PC-9 (cell line): ENCODE data around the gene ADGRL3. TPM values are rescaled to one million over a fixed set of nuclear protein-coding genes. Genes with fewer than 3 reads are reported as not detected.

Experiments used
- BruUV-seq: library from RNA; stranded (reverse); fragments of 400-500 nt; replicated peaks from 2 replicates; lab custom pipeline; 2021; lab: Mats Ljungman, UMichigan
- CTCF ChIA-PET: fragments of 300-600 bp; sonication (Branson Sonifier 250); formaldehyde crosslinking; loops from one replicate; lab custom pipeline; 2022; ENCODE audit warnings: antibody characterized with exemption; lab: Charles Lee
- POLR2A ChIA-PET: fragments of 300-600 bp; sonication (Branson Sonifier 250); formaldehyde crosslinking; loops from one replicate; lab custom pipeline; 2022; ENCODE audit warnings: antibody characterized with exemption; ENCODE audit not compliant: unreplicated experiment; lab: Charles Lee
- DNase-seq, 2 experiments: peaks; one replicate each; pipeline versions ENCODE4 v3.0.0 to v3.0.0-alpha.2; 2015 to 2022; ENCODE audit warnings: mixed read lengths in 1 of 2
- H2AFZ ChIP-seq: fragments of 200-600 bp; sonication (generic); 2 replicates; pipeline ENCODE4 v1.8.1; 2017; ENCODE audit warnings: antibody characterized with exemption
- H3F3A ChIP-seq: fragments of 200-600 bp; sonication (generic); 2 replicates; pipeline ENCODE4 v1.8.1; 2017; ENCODE audit warnings: antibody characterized with exemption, mild to moderate bottlenecking, low read depth; ENCODE audit not compliant: insufficient read depth
- H3K27ac ChIP-seq: fragments of 200-600 bp; sonication (generic); 2 replicates; pipeline ENCODE4 v1.6.1; 2016; ENCODE audit warnings: mixed run types
- H3K27me3 ChIP-seq: fragments of 200-600 bp; sonication (generic); 2 replicates; pipeline ENCODE4 v1.6.1; 2016; ENCODE audit warnings: low read depth, mixed run types; ENCODE audit not compliant: insufficient read depth
- H3K36me3 ChIP-seq: fragments of 200-600 bp; sonication (generic); 2 replicates; pipeline ENCODE4 v1.6.1; 2016; ENCODE audit warnings: low read depth, mixed run types
- H3K4me1 ChIP-seq: fragments of 200-600 bp; sonication (generic); replicated peaks from 2 replicates; pipeline ENCODE4 v1.6.1; 2016; ENCODE audit warnings: mixed run types; ENCODE audit not compliant: insufficient read depth
- H3K4me2 ChIP-seq: fragments of 200-600 bp; sonication (generic); 2 replicates; pipeline ENCODE4 v1.6.1; 2017; ENCODE audit warnings: mixed run types
- H3K4me3 ChIP-seq: fragments of 200-600 bp; sonication (generic); 2 replicates; pipeline ENCODE4 v1.6.1; 2016; ENCODE audit warnings: mixed run types
- H3K79me2 ChIP-seq: fragments of 200-600 bp; sonication (generic); 2 replicates; pipeline ENCODE4 v1.6.1; 2017; ENCODE audit warnings: low read depth, mixed run types
- H3K9me2 ChIP-seq: fragments of 200-600 bp; sonication (generic); 2 replicates; pipeline ENCODE4 v1.8.1; 2017; ENCODE audit warnings: mild to moderate bottlenecking; ENCODE audit not compliant: insufficient read depth
- H3K9me3 ChIP-seq: fragments of 200-600 bp; sonication (generic); 2 replicates; pipeline ENCODE4 v1.8.1; 2016; ENCODE audit warnings: low read depth; ENCODE audit not compliant: insufficient read depth
- H4K20me1 ChIP-seq: fragments of 200-600 bp; sonication (generic); 2 replicates; pipeline ENCODE4 v1.8.1; 2017; ENCODE audit not compliant: insufficient read depth
- CTCF ChIP-seq: fragments of 200-600 bp; sonication (generic); conservative IDR thresholded peaks from 2 replicates; pipeline ENCODE4 v1.6.1; 2017; ENCODE audit warnings: mixed run types, antibody characterized with exemption, mild to moderate bottlenecking, moderate library complexity
- EZH2 ChIP-seq: fragments of 200-600 bp; sonication (generic); IDR thresholded peaks from 2 replicates; pipeline ENCODE4 v1.8.0; 2017; ENCODE audit warnings: antibody characterized with exemption, low read depth
- intact Hi-C: fragments of 100-400 bp; cut with micrococcal nuclease; formaldehyde crosslinking; loops from one replicate; pipeline ENCODE4 v1.10.0; 2022; ENCODE audit not compliant: unreplicated experiment
- total RNA-seq: library from RNA; stranded (reverse); gene quantifications from 2 replicates; pipeline ENCODE4 v1.2.3, GENCODE V29; 2021

Gene ADGRL3
- total RNA-seq, 1 experiment from 2014 or later: 1.6 TPM

DNA sequence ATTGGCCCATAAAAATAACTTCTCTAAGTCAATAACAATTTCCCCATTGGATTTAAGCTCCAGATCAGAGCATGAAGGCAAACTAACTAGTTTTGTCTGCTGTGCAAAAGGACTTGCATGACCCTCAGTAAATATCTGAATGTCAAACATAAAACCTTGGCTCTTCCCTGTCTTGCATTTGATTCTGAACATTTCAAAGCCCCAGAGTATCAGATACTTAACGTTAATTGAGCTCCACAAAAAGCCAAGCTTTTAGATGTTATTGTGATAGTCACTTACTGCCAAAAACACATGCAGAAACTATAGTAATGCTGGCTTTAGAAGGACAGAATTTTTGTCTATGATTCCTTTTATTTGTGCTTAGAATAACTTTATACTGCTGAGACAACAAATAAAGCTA is 664.2 kb downstream of the ADGRL3 start:
- TF ChIP-seq EZH2 (no peak), CTCF (no peak)
- no peaks in the 10 kb centered on the region for H3K9me2 ChIP-seq
- no peak overlapping the region for H3K27ac ChIP-seq
- H3K36me3 ChIP-seq: no peaks in the 10 kb centered on the region
- no peak for DNase-seq
- H3K4me3 ChIP-seq: no peak overlapping the region
- POLR2A ChIA-PET: interaction anchor here (0.5 kb wide), 1 partner anchor 70 kb away, joined by 4 read pairs; no protein-coding TSS in a partner anchor
- no peak overlapping the region for H2AFZ ChIP-seq
- no peaks in the 10 kb centered on the region for H3K79me2 ChIP-seq
- no peaks in the 10 kb centered on the region for H3K9me3 ChIP-seq
- no peaks in the 10 kb centered on the region for H3F3A ChIP-seq
- no peaks in the 10 kb centered on the region for H3K4me1 ChIP-seq
- no peak overlapping the region for H3K4me2 ChIP-seq
- CTCF ChIA-PET: no interaction called here
- no peaks in the 10 kb centered on the region for H3K27me3 ChIP-seq
- BruUV-seq: no TSS peak
- intact Hi-C loops: no loop called here
- no peaks in the 10 kb centered on the region for H4K20me1 ChIP-seq

DNA sequence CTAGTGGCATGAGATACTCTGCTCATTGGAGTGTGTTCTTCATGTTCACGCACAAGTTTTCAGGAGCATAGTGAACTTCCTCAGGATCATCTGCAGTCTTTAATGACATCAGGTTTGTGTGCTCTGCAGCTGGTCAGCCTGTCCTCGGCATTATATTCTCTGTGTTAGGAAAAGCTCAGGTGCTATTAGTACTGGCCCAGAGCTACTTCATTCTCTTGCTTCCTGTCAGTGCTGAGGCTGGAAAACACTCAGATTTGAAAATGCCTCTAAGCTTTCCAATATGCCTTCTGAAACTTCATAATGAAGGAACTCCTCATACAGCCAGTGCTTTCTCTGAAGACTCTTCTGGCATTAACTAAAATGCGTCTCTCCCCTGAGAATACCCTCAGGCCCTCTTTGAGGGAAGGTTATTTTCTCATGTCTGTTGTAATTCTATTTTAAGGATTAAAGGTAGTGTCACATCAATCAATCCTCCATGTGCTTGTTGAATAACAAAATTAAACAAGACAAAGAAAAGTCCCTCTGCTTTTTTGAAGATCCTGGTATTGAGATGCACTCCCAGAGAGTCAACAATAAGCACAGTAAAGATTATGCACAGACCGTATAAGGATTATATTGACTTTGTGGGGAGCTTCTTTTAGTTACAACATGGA is 666.4 kb downstream of the ADGRL3 start:
- no TSS peak for BruUV-seq
- H3K36me3 ChIP-seq: no peaks in the 10 kb centered on the region
- CTCF ChIA-PET: no interaction called here

DNA sequence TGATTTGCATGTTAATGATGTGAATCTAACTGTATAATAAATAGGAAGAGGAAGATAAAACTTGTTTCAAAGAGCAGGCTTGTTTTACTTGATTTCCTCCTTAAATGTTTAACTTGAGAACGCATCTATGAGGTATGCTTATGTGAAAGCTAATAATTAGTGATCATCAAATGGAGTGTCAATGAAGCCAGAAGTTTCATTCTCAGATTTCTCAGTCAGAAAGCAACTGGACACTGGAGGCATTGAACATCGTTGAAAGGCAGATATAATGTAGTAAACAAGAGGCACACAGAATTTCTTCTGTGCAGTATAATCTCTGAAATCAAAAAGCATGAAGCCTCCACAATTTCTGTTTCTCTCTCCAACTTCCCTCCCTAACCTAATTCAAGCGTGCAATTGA is 672.9 kb downstream of the ADGRL3 start:
- H2AFZ ChIP-seq: no peak overlapping the region

More for the DNA sequence above, 666.4 kb downstream of the ADGRL3 start:
- Histone ChIP-seq H3K4me2 (no peak overlapping the region), H4K20me1 (no peaks in the 10 kb centered on the region), H3K4me3 (no peak overlapping the region), H3K79me2 (no peaks in the 10 kb centered on the region), H3K27ac (no peak overlapping the region), H3K9me3 (no peaks in the 10 kb centered on the region), H3K4me1 (no peaks in the 10 kb centered on the region), H3F3A (no peaks in the 10 kb centered on the region), H3K27me3 (no peaks in the 10 kb centered on the region), H3K9me2 (no peaks in the 10 kb centered on the region), H2AFZ (no peak overlapping the region)
- DNase-seq: no peak
- intact Hi-C loops: no loop called here
- TF ChIP-seq EZH2 (no peak), CTCF (no peak)
- POLR2A ChIA-PET: no interaction called here

More for the DNA sequence above, 672.9 kb downstream of the ADGRL3 start:
- no peaks in the 10 kb centered on the region for H3F3A ChIP-seq
- ChIA-PET CTCF (no interaction called here), POLR2A (no interaction called here)
- no TSS peak for BruUV-seq
- H3K9me3 ChIP-seq: no peaks in the 10 kb centered on the region
- intact Hi-C loops: no loop called here
- no peaks in the 10 kb centered on the region for H3K36me3 ChIP-seq
- H3K27me3 ChIP-seq: no peaks in the 10 kb centered on the region
- H3K4me2 ChIP-seq: no peak overlapping the region
- no peak for DNase-seq
- no peak overlapping the region for H3K4me3 ChIP-seq
- TF ChIP-seq EZH2: no peak
- no peak for TF ChIP-seq CTCF
- no peaks in the 10 kb centered on the region for H3K9me2 ChIP-seq
- H3K79me2 ChIP-seq: no peaks in the 10 kb centered on the region
- H4K20me1 ChIP-seq: no peaks in the 10 kb centered on the region
- no peak overlapping the region for H3K27ac ChIP-seq
- no peaks in the 10 kb centered on the region for H3K4me1 ChIP-seq
